Hepatocyte (in vitro differentiated cells): ENCODE data around the gene SPTAN1. TPM values are rescaled to one million over a fixed set of nuclear protein-coding genes. Genes with fewer than 3 reads are reported as not detected.
"Not testable (repeated sequence)": the region's sequence is repeated elsewhere in the genome, so short reads cannot be mapped to it uniquely, and the experiment has no call there.

Source experiments
- DNase-seq: peaks from one replicate; pipeline ENCODE4 v3.0.0-alpha.2; 2016; ENCODE audit warnings: low spot score
- H2AFZ ChIP-seq: fragments of 200-600 bp; sonication (generic); 2 replicates; pipeline ENCODE4 v1.6.0; 2016; ENCODE audit warnings: antibody characterized with exemption, mild to moderate bottlenecking
- H3K27ac ChIP-seq: fragments of 200-600 bp; sonication (generic); 2 replicates; pipeline ENCODE4 v1.5.1; 2016; ENCODE audit warnings: mild to moderate bottlenecking
- H3K27me3 ChIP-seq: fragments of 200-600 bp; sonication (generic); 2 replicates; pipeline ENCODE4 v1.6.1; 2016
- H3K36me3 ChIP-seq: fragments of 200-600 bp; sonication (generic); replicated peaks from 2 replicates; pipeline ENCODE4 v1.5.1; 2016; ENCODE audit warnings: low read depth; ENCODE audit not compliant: insufficient read depth
- H3K4me1 ChIP-seq: fragments of 200-600 bp; sonication (generic); 2 replicates; pipeline ENCODE4 v1.5.1; 2016; ENCODE audit warnings: mild to moderate bottlenecking, moderate library complexity; ENCODE audit not compliant: insufficient read depth
- H3K4me2 ChIP-seq: fragments of 200-600 bp; sonication (generic); 2 replicates; pipeline ENCODE4 v1.6.0; 2016
- H3K4me3 ChIP-seq: fragments of 200-600 bp; sonication (generic); 2 replicates; pipeline ENCODE4 v1.5.1; 2016; ENCODE audit warnings: mild to moderate bottlenecking
- H3K79me2 ChIP-seq: fragments of 200-600 bp; sonication (generic); 2 replicates; pipeline ENCODE4 v1.6.0; 2017; ENCODE audit warnings: mild to moderate bottlenecking
- H3K9me2 ChIP-seq: fragments of 200-600 bp; sonication (generic); replicated peaks from 2 replicates; pipeline ENCODE4 v1.6.0; 2017; ENCODE audit warnings: mild to moderate bottlenecking; ENCODE audit not compliant: insufficient read depth
- H3K9me3 ChIP-seq: fragments of 200-600 bp; sonication (generic); 2 replicates; pipeline ENCODE4 v1.5.1; 2016; ENCODE audit warnings: low read depth, mild to moderate bottlenecking
- H4K20me1 ChIP-seq: fragments of 200-600 bp; sonication (generic); 2 replicates; pipeline ENCODE4 v1.6.0; 2016; ENCODE audit warnings: mild to moderate bottlenecking; ENCODE audit not compliant: insufficient read depth, poor library complexity, severe bottlenecking
- CTCF ChIP-seq: fragments of 200-600 bp; sonication (generic); IDR thresholded peaks from 2 replicates; pipeline ENCODE4 v1.5.1; 2016; ENCODE audit warnings: antibody characterized with exemption, mild to moderate bottlenecking; ENCODE audit not compliant: poor library complexity
- EZH2 ChIP-seq: fragments of 200-600 bp; sonication (generic); IDR thresholded peaks from 2 replicates; pipeline ENCODE4 v1.6.1; 2016; ENCODE audit warnings: antibody characterized with exemption, mild to moderate bottlenecking, borderline replicate concordance
- EZH2phosphoT487 ChIP-seq: fragments of 200-600 bp; sonication (generic); IDR thresholded peaks from one replicate; pipeline ENCODE4 v1.6.1; 2018; ENCODE audit warnings: antibody characterized with exemption, mild to moderate bottlenecking, low read depth, moderate library complexity; ENCODE audit not compliant: unreplicated experiment, severe bottlenecking
- WGBS: methylation state at CpG from one replicate; pipeline ENCODE4 v1.1.6; 2016; ENCODE audit warnings: low lambda C conversion rate; ENCODE audit errors: missing lambda C conversion rate; 5-methylcytosine and 5-hydroxymethylcytosine counted together
- polyA plus RNA-seq: library from polyadenylated mRNA; unstranded; fragments of >200 nt; fragmentation: Nextera tagmentation; extraction: Ambion mirVana; gene quantifications from 2 replicates; pipeline ENCODE4 v1.2.1, GENCODE V29; 2016
- total RNA-seq: library from RNA; depleted of rRNA; stranded (reverse); fragments of >200 nt; gene quantifications from 2 replicates; pipeline ENCODE4 v1.2.3, GENCODE V29; 2014

The SPTAN1 gene
- total and polyA plus RNA-seq, 2 experiments from 2014 or later = 123 to 184 TPM

- H3K27ac ChIP-seq = peak within 1 kb of the TSS; percentile 99
- peak within 1 kb of the TSS; percentile 74 for H3K4me2 ChIP-seq
- TF ChIP-seq EZH2phosphoT487 (no peak), EZH2 (no peak), CTCF (no peak)
- no peaks in the 10 kb centered on the region for H3K27me3 ChIP-seq
- no peaks in the 10 kb centered on the region for H3K9me3 ChIP-seq
- H3K4me3 ChIP-seq = peak within 1 kb of the TSS; percentile 83
- DNase-seq = peak; percentile 97
- H3K36me3 ChIP-seq = no peaks in the 10 kb centered on the region
- H3K9me2 ChIP-seq = no peaks in the 10 kb centered on the region
- 2% methylated on average over 73 of the region's 86 CpGs for WGBS
- peak within 1 kb of the TSS; percentile 94 for H2AFZ ChIP-seq
- H3K4me1 ChIP-seq = no peaks in the 10 kb centered on the region
- no peaks in the 10 kb centered on the region for H4K20me1 ChIP-seq
- H3K79me2 ChIP-seq = peaks cover 14% of the 10 kb centered on the region
These were observed 104.3 kb downstream of the SPTAN1 start, which contains the start of gene DYNC2I2 for GRCh38 chr9:128656416-128657343. DYNC2I2 (minus strand) TSS chr9:128656847; CDS start chr9:128656726, 121 bp downstream.

DNA sequence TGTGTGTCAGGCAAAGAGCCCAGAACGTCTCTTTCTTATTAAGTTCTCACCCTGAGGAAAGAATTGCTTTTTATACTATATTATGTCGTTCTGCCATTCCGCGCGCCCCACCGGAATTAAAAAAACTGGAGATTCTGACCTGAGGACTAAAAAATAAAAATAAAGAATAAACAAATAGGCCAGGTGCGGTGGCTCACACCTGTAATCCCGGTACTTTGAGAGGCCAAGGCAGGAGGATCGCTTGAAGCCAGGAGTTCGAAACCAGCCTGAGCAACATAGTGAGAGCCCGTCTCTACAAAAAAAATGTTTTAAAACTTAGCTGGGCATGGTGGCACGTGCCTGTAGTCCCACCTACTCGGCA, 104.9 kb downstream of the SPTAN1 start:
- H3K4me3 ChIP-seq = no peak overlapping the region
- H3K27ac ChIP-seq = peak overlapping the region; percentile 99
- peaks cover 14% of the 10 kb centered on the region for H3K79me2 ChIP-seq
- TF ChIP-seq EZH2phosphoT487 (no peak), EZH2 (no peak), CTCF (no peak)
- DNase-seq = no peak
- no peaks in the 10 kb centered on the region for H3K36me3 ChIP-seq
- WGBS = 97% methylated on average over 13 of the region's 13 CpGs
- no peaks in the 10 kb centered on the region for H3K9me2 ChIP-seq
- H3K9me3 ChIP-seq = no peaks in the 10 kb centered on the region
- no peaks in the 10 kb centered on the region for H3K4me1 ChIP-seq
- H4K20me1 ChIP-seq = no peaks in the 10 kb centered on the region
- peak overlapping the region; percentile 94 for H2AFZ ChIP-seq
- H3K27me3 ChIP-seq = no peaks in the 10 kb centered on the region
- H3K4me2 ChIP-seq = peak overlapping the region; percentile 74

- H4K20me1 ChIP-seq = no peaks in the 10 kb centered on the region
- WGBS = 96% methylated on average over 3 of the region's 3 CpGs
- no peak overlapping the region for H3K4me2 ChIP-seq
- no peak for TF ChIP-seq EZH2
- TF ChIP-seq CTCF = no peak
- TF ChIP-seq EZH2phosphoT487 = no peak
- H3K36me3 ChIP-seq = no peaks in the 10 kb centered on the region
- H3K27me3 ChIP-seq = no peaks in the 10 kb centered on the region
- peak overlapping the region; percentile 99 for H3K27ac ChIP-seq
- H3K4me1 ChIP-seq = no peaks in the 10 kb centered on the region
- no peak overlapping the region for H3K4me3 ChIP-seq
- no peak for DNase-seq
- peaks cover 14% of the 10 kb centered on the region for H3K79me2 ChIP-seq
- no peaks in the 10 kb centered on the region for H3K9me3 ChIP-seq
- H2AFZ ChIP-seq = no peak overlapping the region
- H3K9me2 ChIP-seq = no peaks in the 10 kb centered on the region
These were observed 105.4 kb downstream of the SPTAN1 start for GRCh38 chr9:128657796-128658195.

DNA sequence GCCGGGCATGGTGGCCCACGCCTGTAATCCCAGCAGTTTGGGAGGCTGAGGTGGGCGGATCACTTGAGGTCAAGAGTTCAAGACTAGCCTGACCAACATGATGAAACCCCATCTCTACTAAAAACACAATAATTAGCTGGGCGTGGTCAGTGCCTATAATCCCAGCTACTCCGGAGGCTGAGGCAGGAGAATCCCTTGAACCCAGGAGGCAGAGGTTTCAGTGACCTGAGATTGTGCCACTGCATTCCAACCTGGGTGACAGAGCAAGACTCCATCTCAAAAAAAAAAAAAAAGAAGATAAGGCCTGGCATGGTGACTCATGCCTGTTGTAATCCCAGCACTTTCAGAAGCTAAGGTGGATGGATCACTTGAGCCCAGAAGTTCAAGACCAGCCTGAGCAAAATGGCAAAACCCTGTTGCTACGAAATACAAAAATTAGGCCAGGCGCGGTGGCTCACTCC, 114.1 kb downstream of the SPTAN1 start:
- not testable (repeated sequence) for H2AFZ ChIP-seq, H3K36me3 ChIP-seq, H3K27me3 ChIP-seq, H4K20me1 ChIP-seq, H3K9me2 ChIP-seq, H3K79me2 ChIP-seq, H3K4me1 ChIP-seq, H3K27ac ChIP-seq, DNase-seq, H3K4me2 ChIP-seq, H3K9me3 ChIP-seq, H3K4me3 ChIP-seq
- WGBS = 86% methylated on average over 8 of the region's 8 CpGs
